CD8-positive, alpha-beta memory T cell (primary cell): ENCODE data around the gene SZT2. TPM values are rescaled to one million over a fixed set of nuclear protein-coding genes. Genes with fewer than 3 reads are reported as not detected.
"Not testable (repeated sequence)": the region's sequence is repeated elsewhere in the genome, so short reads cannot be mapped to it uniquely, and the experiment has no call there.

Source experiments
- CTCF ChIA-PET: fragments of 350-600 bp; sonication (Branson Sonifier 250); formaldehyde crosslinking; loops from one replicate; lab custom pipeline; 2021; ENCODE audit warnings: antibody characterized with exemption; lab: Charles Lee
- POLR2A ChIA-PET: fragments of 350-600 bp; sonication (Branson Sonifier 250); formaldehyde crosslinking; loops from one replicate; lab custom pipeline; 2021; ENCODE audit warnings: antibody characterized with exemption; lab: Charles Lee
- DNase-seq, 5 donors: peaks; one replicate each; pipeline versions ENCODE4 v3.0.0 to v3.0.0-alpha.2; 2020 to 2022; ENCODE audit warnings: mixed read lengths in 1 of 5
- H3K27ac ChIP-seq: one replicate; pipeline ENCODE4 v1.7.0; 2013; ENCODE audit warnings: low read depth, mild to moderate bottlenecking, low read length, moderate library complexity
- H3K27me3 ChIP-seq: 2 replicates; pipeline ENCODE4 v1.7.0; 2013; ENCODE audit warnings: low read length, mild to moderate bottlenecking; ENCODE audit not compliant: insufficient read depth, poor library complexity, severe bottlenecking
- H3K36me3 ChIP-seq: 2 replicates; pipeline ENCODE4 v1.7.0; 2013; ENCODE audit warnings: mild to moderate bottlenecking, low read length, moderate library complexity; ENCODE audit not compliant: insufficient read depth
- H3K4me1 ChIP-seq: 2 replicates; pipeline ENCODE4 v1.7.0; 2013; ENCODE audit warnings: mild to moderate bottlenecking, low read length, moderate library complexity; ENCODE audit not compliant: insufficient read depth
- H3K4me3 ChIP-seq: 2 replicates; pipeline ENCODE4 v1.7.0; 2013; ENCODE audit warnings: mild to moderate bottlenecking, low read length
- H3K9me3 ChIP-seq: 2 replicates; pipeline ENCODE4 v1.7.0; 2013; ENCODE audit warnings: mild to moderate bottlenecking, low read length
- H3K27ac Mint-ChIP-seq, 8 donors: one replicate each; pipeline ENCODE4 v1.8.0; 2020 to 2021; ENCODE audit warnings: mixed read lengths in 8 of 8, mild to moderate bottlenecking in 6 of 8, inconsistent platforms in 3 of 8, moderate library complexity in 3 of 8
- H3K27me3 Mint-ChIP-seq, 2 donors: one replicate each; pipeline ENCODE4 v1.8.0; 2020 to 2021; ENCODE audit warnings: mixed read lengths in 2 of 2, mild to moderate bottlenecking in 1 of 2, moderate library complexity in 1 of 2
- H3K36me3 Mint-ChIP-seq, 3 donors: one replicate each; pipeline ENCODE4 v1.8.0; 2020 to 2021; ENCODE audit warnings: mixed read lengths in 3 of 3, inconsistent platforms in 1 of 3, mild to moderate bottlenecking in 1 of 3
- H3K4me1 Mint-ChIP-seq, 3 donors: one replicate each; pipeline ENCODE4 v1.8.0; 2020 to 2021; ENCODE audit warnings: mixed read lengths in 3 of 3, inconsistent platforms in 1 of 3, mild to moderate bottlenecking in 1 of 3
- H3K4me3 Mint-ChIP-seq, 7 donors: one replicate each; pipeline ENCODE4 v1.8.0; 2020 to 2021; ENCODE audit warnings: mixed read lengths in 7 of 7, mild to moderate bottlenecking in 6 of 7, moderate library complexity in 4 of 7, inconsistent platforms in 2 of 7
- H3K9me3 Mint-ChIP-seq, 5 donors: one replicate each; pipeline ENCODE4 v1.8.0; 2020 to 2022; ENCODE audit warnings: mixed read lengths in 5 of 5, mild to moderate bottlenecking in 3 of 5, moderate library complexity in 2 of 5, inconsistent platforms in 1 of 5
- polyA plus RNA-seq: library from polyadenylated mRNA; unstranded; fragments of 300-500 nt; fragmentation: Illumina TruSeq; gene quantifications from one replicate; pipeline ENCODE4 v1.2.3, GENCODE V29; 2021
- total RNA-seq, 2 experiments: library from RNA; stranded (reverse); gene quantifications; one replicate each; pipeline ENCODE4 v1.2.3, GENCODE V29; 2021

Gene SZT2
- total and polyA plus RNA-seq, 3 experiments from 2014 or later, result 7.2 to 35.1 (median 34.4) TPM

- CTCF ChIA-PET, result no interaction called here
- no peak overlapping the region for H3K27ac Mint-ChIP-seq
Observed at GRCh38 chr1:43472087-43472462, 82.4 kb downstream of the SZT2 start.

GRCh38 chr1:43472463-43473151 lies 82.9 kb downstream of the SZT2 start:
- H3K4me3 ChIP-seq, H3K9me3 ChIP-seq, H3K36me3 ChIP-seq, H3K4me1 ChIP-seq, POLR2A ChIA-PET, H3K9me3 Mint-ChIP-seq, H3K4me3 Mint-ChIP-seq, H3K27me3 ChIP-seq, DNase-seq, H3K27ac Mint-ChIP-seq, H3K4me1 Mint-ChIP-seq, H3K27ac ChIP-seq, H3K36me3 Mint-ChIP-seq, CTCF ChIA-PET: not testable (repeated sequence)
- H3K27me3 Mint-ChIP-seq, result peaks cover 8 to 12% of the 10 kb centered on the region in 2 donors

More at GRCh38 chr1:43472087-43472462, 82.4 kb downstream of the SZT2 start:
- H3K36me3 Mint-ChIP-seq, result no peaks in the 10 kb centered on the region
- no peaks in the 10 kb centered on the region for H3K9me3 Mint-ChIP-seq
- H3K27me3 ChIP-seq, result no peaks in the 10 kb centered on the region
- no peak overlapping the region for H3K4me3 ChIP-seq
- no peaks in the 10 kb centered on the region for H3K4me1 ChIP-seq
- no peaks in the 10 kb centered on the region for H3K9me3 ChIP-seq
- no peaks in the 10 kb centered on the region for H3K36me3 ChIP-seq
- H3K4me3 Mint-ChIP-seq, result no peak overlapping the region
- no peak for DNase-seq
- POLR2A ChIA-PET, result no interaction called here
- H3K27ac ChIP-seq, result no peak overlapping the region
- H3K4me1 Mint-ChIP-seq, result no peaks in the 10 kb centered on the region
- peaks cover 8 to 12% of the 10 kb centered on the region in 2 donors for H3K27me3 Mint-ChIP-seq

- Mint-ChIP-seq H3K27me3 (peaks cover 8 to 12% of the 10 kb centered on the region in 2 donors), H3K4me3 (no peak overlapping the region), H3K9me3 (peaks cover 0 to 2% (median 0%) of the 10 kb centered on the region in 5 donors), H3K27ac (no peak overlapping the region), H3K4me1 (no peaks in the 10 kb centered on the region), H3K36me3 (no peaks in the 10 kb centered on the region)
- ChIA-PET POLR2A (no interaction called here), CTCF (no interaction called here)
- Histone ChIP-seq H3K36me3 (no peaks in the 10 kb centered on the region), H3K4me1 (no peaks in the 10 kb centered on the region), H3K9me3 (no peaks in the 10 kb centered on the region), H3K27me3 (no peaks in the 10 kb centered on the region), H3K27ac (no peak overlapping the region), H3K4me3 (no peak overlapping the region)
- no peak for DNase-seq
Observed at GRCh38 chr1:43473463-43473862, 83.8 kb downstream of the SZT2 start.

GRCh38 chr1:43475611-43476401 lies 86.1 kb downstream of the SZT2 start:
- CTCF ChIA-PET, H3K9me3 Mint-ChIP-seq, H3K4me3 ChIP-seq, H3K36me3 ChIP-seq, H3K27ac ChIP-seq, H3K9me3 ChIP-seq, POLR2A ChIA-PET, H3K4me1 Mint-ChIP-seq, DNase-seq, H3K4me3 Mint-ChIP-seq, H3K4me1 ChIP-seq, H3K27me3 ChIP-seq, H3K36me3 Mint-ChIP-seq, H3K27ac Mint-ChIP-seq: not testable (repeated sequence)
- H3K27me3 Mint-ChIP-seq, result peaks cover 17 to 25% of the 10 kb centered on the region in 2 donors

- POLR2A ChIA-PET, result no interaction called here
- Mint-ChIP-seq H3K9me3 (peaks cover 0 to 2% (median 0%) of the 10 kb centered on the region in 5 donors), H3K27me3 (peaks cover 16 to 26% of the 10 kb centered on the region in 2 donors), H3K36me3 (no peaks in the 10 kb centered on the region), H3K27ac (no peak overlapping the region), H3K4me3 (no peak overlapping the region), H3K4me1 (peaks cover 2 to 7% (median 5%) of the 10 kb centered on the region in 3 donors)
- H3K4me3 ChIP-seq, result no peak overlapping the region
- H3K9me3 ChIP-seq, result no peaks in the 10 kb centered on the region
- no peak overlapping the region for H3K27ac ChIP-seq
- no peak for DNase-seq
- H3K36me3 ChIP-seq, result no peaks in the 10 kb centered on the region
- CTCF ChIA-PET, result no interaction called here
- H3K27me3 ChIP-seq, result no peaks in the 10 kb centered on the region
- no peaks in the 10 kb centered on the region for H3K4me1 ChIP-seq
Observed at GRCh38 chr1:43477716-43478115, 88.0 kb downstream of the SZT2 start.

- no peaks in the 10 kb centered on the region for H3K36me3 Mint-ChIP-seq
- Histone ChIP-seq H3K9me3 (no peaks in the 10 kb centered on the region), H3K27me3 (no peaks in the 10 kb centered on the region), H3K36me3 (no peaks in the 10 kb centered on the region), H3K4me1 (no peaks in the 10 kb centered on the region), H3K27ac (no peak overlapping the region), H3K4me3 (no peak overlapping the region)
- no peak for DNase-seq
- H3K9me3 Mint-ChIP-seq, result peaks cover 0 to 2% (median 0%) of the 10 kb centered on the region in 5 donors
- no peak overlapping the region for H3K27ac Mint-ChIP-seq
- ChIA-PET POLR2A (no interaction called here), CTCF (no interaction called here)
- no peak overlapping the region for H3K4me3 Mint-ChIP-seq
- peaks cover 2 to 7% (median 5%) of the 10 kb centered on the region in 3 donors for H3K4me1 Mint-ChIP-seq
- H3K27me3 Mint-ChIP-seq, result peaks cover 12 to 22% of the 10 kb centered on the region in 2 donors
Observed at GRCh38 chr1:43479414-43479813, 89.7 kb downstream of the SZT2 start.

- peaks cover 2 to 7% (median 5%) of the 10 kb centered on the region in 3 donors for H3K4me1 Mint-ChIP-seq
- H3K27me3 Mint-ChIP-seq, result peaks cover 10 to 15% of the 10 kb centered on the region in 2 donors
- CTCF ChIA-PET, result no interaction called here
Observed at GRCh38 chr1:43481491-43481890, 91.8 kb downstream of the SZT2 start.

GRCh38 chr1:43482215-43482614 lies 92.5 kb downstream of the SZT2 start:
- H3K9me3 Mint-ChIP-seq, result peaks cover 2 to 5% (median 3%) of the 10 kb centered on the region in 5 donors
- peak overlapping the region in 1 of 8 donors; percentile 14 for H3K27ac Mint-ChIP-seq
- Histone ChIP-seq H3K4me3 (no peak overlapping the region), H3K27me3 (no peaks in the 10 kb centered on the region), H3K36me3 (no peaks in the 10 kb centered on the region), H3K4me1 (no peaks in the 10 kb centered on the region), H3K27ac (no peak overlapping the region), H3K9me3 (no peaks in the 10 kb centered on the region)
- H3K36me3 Mint-ChIP-seq, result peaks cover 0 to 4% (median 0%) of the 10 kb centered on the region in 3 donors
- DNase-seq, result no peak
- peak overlapping the region in 1 of 7 donors; percentile 12 for H3K4me3 Mint-ChIP-seq
- H3K27me3 Mint-ChIP-seq, result peaks cover 10 to 15% of the 10 kb centered on the region in 2 donors
- POLR2A ChIA-PET, result no interaction called here
- CTCF ChIA-PET, result no interaction called here
- H3K4me1 Mint-ChIP-seq, result peaks cover 2 to 7% (median 5%) of the 10 kb centered on the region in 3 donors

More at GRCh38 chr1:43481491-43481890, 91.8 kb downstream of the SZT2 start:
- Histone ChIP-seq H3K9me3 (no peaks in the 10 kb centered on the region), H3K27me3 (no peaks in the 10 kb centered on the region), H3K27ac (no peak overlapping the region), H3K4me1 (no peaks in the 10 kb centered on the region), H3K36me3 (no peaks in the 10 kb centered on the region), H3K4me3 (no peak overlapping the region)
- no peak overlapping the region for H3K4me3 Mint-ChIP-seq
- peaks cover 0 to 4% (median 0%) of the 10 kb centered on the region in 3 donors for H3K36me3 Mint-ChIP-seq
- no peak overlapping the region for H3K27ac Mint-ChIP-seq
- no peak for DNase-seq
- POLR2A ChIA-PET, result no interaction called here
- peaks cover 0 to 2% (median 0%) of the 10 kb centered on the region in 5 donors for H3K9me3 Mint-ChIP-seq
